IPS-18c (cell line): ENCODE data around the gene MMP24OS.
"Not testable (repeated sequence)": the region's sequence is repeated elsewhere in the genome, so short reads cannot be mapped to it uniquely, and the experiment has no call there.

ENCODE experiments used
- H3K4me3 ChIP-seq: 2 replicates; pipeline ENCODE4 v1.7.0; 2013; ENCODE audit warnings: low read depth, mild to moderate bottlenecking, low read length, moderate library complexity; ENCODE audit not compliant: insufficient read depth
- H3K9me3 ChIP-seq: one replicate; pipeline ENCODE4 v1.6.1; 2013; ENCODE audit warnings: mild to moderate bottlenecking, low read length, moderate library complexity; ENCODE audit not compliant: control insufficient read depth, insufficient read depth

MMP24OS gene

GRCh38 chr20:35277531-35278395 is at the start of gene MMP24OS:
Gene MMP24OS, minus strand, starts transcription at chr20:35278122. Its CDS starts 193 bp downstream, at chr20:35277929.
- peak within 1 kb of the TSS; percentile 79 for H3K4me3 ChIP-seq
- H3K9me3 ChIP-seq, result peaks cover 3% of the 10 kb centered on the region

- no peaks in the 10 kb centered on the region for H3K9me3 ChIP-seq
- no peak overlapping the region for H3K4me3 ChIP-seq
Measured at GRCh38 chr20:35327074-35327976, 49.4 kb upstream of the MMP24OS start.

- Histone ChIP-seq H3K4me3 (no peak overlapping the region), H3K9me3 (no peaks in the 10 kb centered on the region)
Measured at GRCh38 chr20:35326740-35327073, 48.8 kb upstream of the MMP24OS start.

- Histone ChIP-seq H3K9me3 (no peaks in the 10 kb centered on the region), H3K4me3 (no peak overlapping the region)
Measured at GRCh38 chr20:35326021-35326739, 48.3 kb upstream of the MMP24OS start.

DNA sequence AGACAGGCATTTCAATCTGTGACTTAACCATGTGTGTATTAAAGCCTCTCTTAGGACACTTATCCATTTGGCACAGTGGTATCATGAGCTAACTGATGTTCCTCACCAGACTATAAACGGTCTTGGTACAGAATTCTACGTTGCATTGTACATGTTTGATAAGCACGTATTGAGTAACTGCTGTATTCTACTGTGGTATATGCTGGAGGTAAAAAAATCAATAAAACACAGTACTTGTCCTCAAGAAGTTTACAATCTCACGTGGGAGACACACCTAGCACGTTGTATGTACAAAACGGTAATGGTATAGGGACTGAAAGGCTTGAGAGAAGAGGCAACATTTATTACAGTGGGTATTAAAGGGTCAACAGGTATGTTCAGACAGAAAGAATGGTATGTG is 47.5 kb upstream of the MMP24OS start:
- Histone ChIP-seq H3K4me3 (no peak overlapping the region), H3K9me3 (no peaks in the 10 kb centered on the region)

- Histone ChIP-seq H3K4me3 (peak overlapping the region; percentile 3; the same call in 1 of the 2 replicates), H3K9me3 (no peaks in the 10 kb centered on the region)
Measured at GRCh38 chr20:35320396-35321126, 42.6 kb upstream of the MMP24OS start.

GRCh38 chr20:35319871-35320197 is 41.9 kb upstream of the MMP24OS start:
- no peak overlapping the region for H3K4me3 ChIP-seq
- H3K9me3 ChIP-seq, result no peaks in the 10 kb centered on the region

- no peak overlapping the region for H3K4me3 ChIP-seq
Measured at GRCh38 chr20:35319192-35319870, 41.4 kb upstream of the MMP24OS start.

DNA sequence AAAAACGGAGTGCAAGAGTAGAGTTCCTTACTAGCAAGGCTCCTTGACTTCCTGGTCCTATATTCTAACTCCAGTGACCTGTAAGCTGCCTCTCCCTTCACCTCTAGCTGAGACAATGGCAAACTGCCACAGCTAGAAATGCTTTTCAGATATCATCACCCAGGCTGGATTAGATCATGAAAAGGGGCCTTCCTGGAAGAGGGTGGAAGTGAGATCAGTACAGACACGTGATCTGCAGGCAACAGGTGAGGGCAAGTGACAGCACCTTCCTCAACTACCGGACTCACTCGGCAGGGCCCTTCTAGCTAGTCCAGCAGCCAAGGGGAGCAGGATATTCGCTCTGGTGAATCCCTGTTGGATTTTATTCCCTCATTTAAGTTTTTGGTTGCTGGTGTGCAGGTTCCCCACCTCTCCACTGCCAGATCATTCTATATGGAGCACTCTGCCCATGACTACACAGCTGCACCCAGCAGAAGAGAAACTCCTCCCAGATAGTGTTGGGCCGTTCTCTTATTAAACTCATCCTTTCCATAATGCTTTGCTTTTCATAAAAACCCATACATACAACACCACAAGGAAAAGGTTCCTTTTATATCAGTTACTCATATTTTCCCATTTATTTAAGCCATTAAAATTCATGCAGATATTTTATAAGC is 40.7 kb upstream of the MMP24OS start:
- Histone ChIP-seq H3K4me3 (no peak overlapping the region), H3K9me3 (no peaks in the 10 kb centered on the region)

More at GRCh38 chr20:35319192-35319870, 41.4 kb upstream of the MMP24OS start:
- H3K9me3 ChIP-seq, result no peaks in the 10 kb centered on the region

GRCh38 chr20:35317416-35318210 is 39.7 kb upstream of the MMP24OS start:
- no peak overlapping the region for H3K4me3 ChIP-seq
- H3K9me3 ChIP-seq, result no peaks in the 10 kb centered on the region

DNA sequence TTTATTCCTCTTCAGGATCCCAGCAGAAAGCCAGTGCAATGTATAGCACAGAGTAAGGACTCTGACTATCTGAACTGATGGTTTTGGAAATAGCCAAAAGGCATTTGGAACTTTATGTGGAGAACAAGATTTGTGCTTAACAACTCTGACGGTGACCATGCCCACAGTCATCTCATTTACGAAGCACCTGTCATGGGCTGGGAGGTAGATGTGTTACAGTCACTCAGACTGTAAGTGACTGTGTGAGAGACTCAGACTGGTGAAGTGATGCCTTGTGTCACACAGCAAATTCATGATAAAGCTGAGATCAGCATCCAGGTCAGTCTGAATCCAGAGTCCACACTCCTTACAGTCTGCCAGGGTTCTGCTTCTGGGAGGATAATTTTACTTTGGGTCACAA is 38.2 kb upstream of the MMP24OS start:
- no peaks in the 10 kb centered on the region for H3K9me3 ChIP-seq

DNA sequence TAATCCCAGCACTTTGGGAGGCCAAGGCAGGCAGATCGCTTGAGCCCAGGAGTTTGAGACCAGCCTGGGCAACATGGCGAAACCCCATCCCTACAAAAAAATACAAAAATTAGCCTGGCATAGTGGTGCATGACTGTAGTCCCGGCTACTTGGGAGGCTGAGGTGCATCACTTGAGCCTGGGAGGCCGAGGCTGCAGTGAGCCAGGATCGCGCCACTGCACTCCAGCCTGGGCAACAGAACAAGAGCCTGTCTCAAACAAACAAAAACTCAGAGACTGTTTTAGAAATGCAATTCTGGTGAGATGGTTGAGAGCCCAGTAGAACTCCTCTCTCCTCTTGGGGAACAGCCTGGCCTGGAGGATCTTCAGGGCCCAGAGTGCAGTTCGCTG is 37.7 kb upstream of the MMP24OS start:
- H3K9me3 ChIP-seq, H3K4me3 ChIP-seq: not testable (repeated sequence)

More for the DNA sequence above, 38.2 kb upstream of the MMP24OS start:
- H3K4me3 ChIP-seq, result no peak overlapping the region

- H3K4me3 ChIP-seq, result no peak overlapping the region
Measured at GRCh38 chr20:35314816-35315631, 37.1 kb upstream of the MMP24OS start.

DNA sequence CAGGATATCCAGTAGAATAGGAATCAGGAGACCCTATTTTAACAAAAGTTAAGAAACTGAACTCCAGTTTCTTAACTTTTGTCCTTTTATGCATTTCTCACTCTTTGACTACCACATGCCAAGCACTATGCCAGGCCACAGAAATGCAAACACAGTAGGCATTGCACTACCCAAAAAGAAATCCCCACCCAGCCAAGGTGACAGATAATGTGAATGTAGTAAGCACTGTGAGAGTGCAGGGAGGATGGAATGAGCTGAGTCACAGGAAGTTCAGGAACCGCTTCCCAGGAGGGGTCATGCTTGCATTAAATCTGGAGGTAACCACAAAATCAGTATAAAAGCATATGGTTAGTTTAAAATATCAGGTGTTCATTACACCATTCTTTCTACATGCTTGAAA is 34.4 kb upstream of the MMP24OS start:
- Histone ChIP-seq H3K9me3 (no peaks in the 10 kb centered on the region), H3K4me3 (no peak overlapping the region)

More at GRCh38 chr20:35314816-35315631, 37.1 kb upstream of the MMP24OS start:
- H3K9me3 ChIP-seq, result no peaks in the 10 kb centered on the region

- no peak overlapping the region for H3K4me3 ChIP-seq
- H3K9me3 ChIP-seq, result no peaks in the 10 kb centered on the region
Measured at GRCh38 chr20:35311822-35312221, 33.9 kb upstream of the MMP24OS start.
